8988T (cell line): Measurements from ENCODE around the gene TARS2.

ENCODE experiments used
- DNase-seq: peaks from one replicate; pipeline ENCODE4 v3.0.0; 2011

The TARS2 gene

GRCh38 chr1:150511551-150511950 is 24.3 kb downstream of the TARS2 start:
- DNase-seq = no peak

DNA sequence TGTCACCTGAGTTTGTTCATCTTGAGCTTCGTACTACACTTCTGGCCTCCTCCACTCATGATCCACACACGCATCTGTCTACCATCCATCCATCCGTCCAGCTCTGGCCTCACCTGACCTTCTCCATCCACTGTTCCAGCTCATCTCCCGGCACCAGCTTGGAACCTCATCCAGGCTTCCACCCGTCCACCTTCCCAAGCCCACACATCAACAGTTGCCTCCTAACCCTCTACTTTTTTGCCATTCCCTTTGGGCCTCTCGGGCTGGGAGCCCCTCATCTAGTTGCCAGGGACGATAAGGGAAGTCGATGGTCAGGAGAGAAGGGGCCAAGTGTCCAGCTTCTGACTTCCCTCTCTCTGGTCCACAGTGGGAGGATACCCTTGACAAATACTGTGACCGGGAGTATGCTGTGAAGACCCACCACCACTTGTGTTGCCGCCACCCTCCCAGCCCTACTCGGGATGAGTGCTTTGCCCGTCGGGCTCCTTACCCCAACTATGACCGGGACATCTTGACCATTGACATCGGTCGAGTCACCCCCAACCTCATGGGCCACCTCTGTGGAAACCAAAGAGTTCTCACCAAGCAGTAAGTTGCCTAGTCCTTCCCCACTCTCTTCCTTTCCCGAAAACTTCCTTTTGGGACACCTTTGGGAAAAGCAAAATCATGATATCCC is 24.9 kb downstream of the TARS2 start:
- DNase-seq = no peak

- DNase-seq = no peak
Observed at GRCh38 chr1:150512846-150513245, 25.6 kb downstream of the TARS2 start.

- no peak for DNase-seq
Observed at GRCh38 chr1:150513351-150513791, 26.2 kb downstream of the TARS2 start.

DNA sequence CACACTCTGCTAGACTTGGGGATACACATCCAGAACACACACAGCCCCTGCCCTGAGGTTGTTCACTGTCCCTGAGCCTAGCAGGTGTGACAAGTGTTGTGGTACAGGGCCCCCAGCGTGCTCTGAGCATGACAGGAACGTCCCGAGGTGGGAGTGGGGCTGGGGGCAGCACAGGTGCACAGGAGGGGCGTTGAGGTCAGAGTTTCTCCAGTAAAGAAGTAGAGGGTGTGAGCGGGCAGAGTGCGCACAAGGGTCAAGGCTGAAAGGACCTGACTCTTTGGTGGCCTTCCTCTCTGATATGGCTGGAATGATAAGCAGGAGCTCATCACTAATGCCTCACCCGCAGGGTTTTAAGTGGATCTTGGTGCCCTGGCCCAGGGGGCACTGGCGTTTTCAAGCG is 27.0 kb downstream of the TARS2 start:
- DNase-seq = no peak

- peak; percentile 39 for DNase-seq
Observed at GRCh38 chr1:150514913-150515327, 27.7 kb downstream of the TARS2 start.

GRCh38 chr1:150515328-150516049 is 28.3 kb downstream of the TARS2 start, which contains the start of gene FALEC:
Gene FALEC, plus strand, starts transcription at chr1:150515752.
- peak; percentile 88 for DNase-seq

DNA sequence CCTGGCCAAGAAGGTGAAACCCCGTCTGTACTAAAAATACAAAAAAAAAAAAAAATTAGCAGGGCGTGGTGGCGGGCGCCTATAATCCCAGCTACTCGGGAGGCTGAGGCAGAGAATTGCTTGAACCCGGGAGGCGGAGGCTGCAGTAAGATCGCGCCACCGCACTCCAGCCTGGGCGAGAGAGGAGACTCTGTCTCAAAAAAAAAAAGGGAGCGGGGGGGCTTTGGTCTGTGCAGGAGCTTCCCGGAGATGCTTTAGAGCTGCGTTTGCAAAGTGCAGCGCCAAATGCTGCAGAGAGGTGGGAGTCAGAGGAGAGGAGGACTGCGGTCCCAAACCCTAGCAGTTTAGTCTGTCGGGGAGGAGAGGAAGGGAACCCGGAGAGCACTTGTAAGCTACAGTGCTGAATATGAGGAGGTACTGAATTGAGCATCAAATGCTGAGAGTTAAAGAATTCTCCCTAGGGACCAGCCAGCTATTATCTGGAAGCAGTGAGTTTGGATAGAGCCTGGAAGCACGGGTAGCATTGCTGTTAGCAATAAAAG is 28.9 kb downstream of the TARS2 start:
- no peak for DNase-seq

GRCh38 chr1:150516616-150517015 is 29.4 kb downstream of the TARS2 start:
- DNase-seq = no peak

GRCh38 chr1:150521196-150521968 is 34.2 kb downstream of the TARS2 start:
- DNase-seq = no peak

DNA sequence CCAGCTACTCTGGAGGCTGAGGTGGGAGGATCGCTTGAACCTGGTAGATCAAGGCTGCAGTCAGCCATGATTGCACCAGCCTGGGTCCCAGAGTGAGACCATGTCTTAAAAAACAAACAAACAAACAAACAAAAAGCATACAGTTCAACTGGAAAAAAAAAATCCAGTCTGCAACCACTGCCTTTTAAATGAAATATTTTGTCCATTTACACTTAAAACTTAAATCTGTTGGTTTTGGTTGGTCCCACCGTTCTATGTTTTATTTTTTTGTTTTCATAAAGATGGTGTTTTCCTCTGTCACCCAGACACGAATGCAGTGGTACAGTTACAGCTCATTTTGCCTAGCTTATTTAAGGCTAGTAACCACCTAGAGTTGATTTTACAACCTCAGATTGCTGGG is 38.1 kb downstream of the TARS2 start:
- DNase-seq = no peak

DNA sequence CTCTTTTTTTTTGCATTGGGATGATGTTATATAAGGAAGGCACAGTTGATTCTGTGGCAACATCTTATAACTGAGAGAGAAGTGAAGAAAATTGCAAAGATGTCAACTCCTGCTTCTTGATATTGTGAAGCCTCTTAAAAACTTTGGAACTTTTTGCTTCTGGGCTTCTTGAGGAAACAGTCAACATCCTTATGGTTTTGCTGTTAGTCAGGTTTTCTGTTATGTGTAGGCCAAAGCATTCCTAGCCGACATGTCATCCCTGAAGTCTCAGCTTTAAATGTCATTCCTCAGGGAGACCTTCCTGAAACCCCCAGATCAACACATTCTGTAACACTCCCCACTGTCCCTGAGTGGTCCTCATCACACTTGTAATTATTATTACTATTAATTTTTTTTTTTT is 41.0 kb downstream of the TARS2 start:
- no peak for DNase-seq

GRCh38 chr1:150529017-150529416 is 41.8 kb downstream of the TARS2 start:
- no peak for DNase-seq

DNA sequence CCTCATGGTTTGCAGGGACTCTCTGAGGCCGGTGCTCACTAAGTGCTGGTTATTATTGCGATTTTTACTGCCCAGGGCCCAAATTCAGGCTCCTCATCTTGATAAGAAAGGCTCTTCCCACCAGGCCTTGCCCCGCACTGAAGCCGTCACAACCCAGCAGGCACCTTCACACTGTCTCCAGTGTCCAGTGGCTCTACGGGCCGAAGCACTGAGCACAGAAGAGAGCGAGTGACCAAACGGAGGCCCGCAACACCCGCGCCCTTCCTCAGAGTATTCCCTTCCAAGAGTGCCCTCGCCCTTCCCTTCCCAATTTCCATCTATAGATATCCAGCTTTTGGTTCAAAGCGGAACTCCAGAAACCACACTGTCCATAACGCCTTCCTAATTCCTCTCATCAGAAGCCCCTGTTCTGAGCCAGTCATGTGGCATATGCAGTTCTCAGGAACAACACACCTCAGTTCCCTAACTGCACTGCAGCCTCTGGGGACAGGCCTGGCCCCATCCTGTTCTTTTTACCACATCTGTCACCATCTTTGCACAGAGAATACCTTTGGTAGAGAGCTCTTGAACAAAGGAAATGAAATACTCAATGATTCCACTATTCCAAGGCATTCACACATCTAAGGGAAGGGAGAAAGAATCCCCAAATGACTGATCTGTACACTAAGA is 43.4 kb downstream of the TARS2 start:
- DNase-seq = no peak

DNA sequence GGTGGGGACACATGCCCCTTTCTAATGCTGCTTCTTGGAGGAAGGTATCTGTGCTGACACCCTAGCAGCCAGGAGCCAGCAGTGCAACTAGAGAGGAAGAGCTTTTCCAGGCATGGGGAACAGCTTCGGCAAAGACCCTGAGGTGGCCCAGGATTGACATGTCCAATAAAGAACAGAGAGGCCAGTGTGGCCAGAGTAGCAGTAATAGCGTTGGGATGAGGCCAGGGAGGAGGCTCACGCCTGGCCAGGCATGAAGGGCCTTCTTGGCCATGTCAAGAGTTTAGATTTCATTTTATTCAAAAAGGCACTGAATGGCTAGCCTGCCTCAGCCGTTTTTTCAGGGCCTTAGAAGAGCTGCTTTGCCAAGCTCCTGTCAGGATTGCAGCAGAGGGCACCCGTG is 45.6 kb downstream of the TARS2 start:
- no peak for DNase-seq

DNA sequence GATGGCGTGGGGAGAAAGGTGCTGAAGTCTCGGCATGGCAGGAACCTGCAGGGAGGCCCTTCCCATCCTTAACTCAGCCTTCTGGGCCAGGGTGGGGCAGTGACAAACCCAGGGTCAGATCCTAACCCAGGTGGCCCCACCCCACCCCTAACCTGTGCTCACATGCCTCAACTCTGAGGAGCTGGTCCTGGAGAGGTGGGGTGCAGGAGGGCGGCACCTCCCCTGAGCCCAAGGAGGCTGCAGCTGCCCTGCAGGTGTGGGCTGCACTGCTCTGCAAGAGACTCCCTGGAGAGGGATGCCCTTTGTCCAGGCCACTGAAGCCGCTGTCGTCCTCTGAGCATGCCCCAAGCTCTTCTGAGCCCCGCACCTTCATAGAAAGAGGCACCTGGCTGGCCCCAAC is 46.8 kb downstream of the TARS2 start:
- DNase-seq = no peak

DNA sequence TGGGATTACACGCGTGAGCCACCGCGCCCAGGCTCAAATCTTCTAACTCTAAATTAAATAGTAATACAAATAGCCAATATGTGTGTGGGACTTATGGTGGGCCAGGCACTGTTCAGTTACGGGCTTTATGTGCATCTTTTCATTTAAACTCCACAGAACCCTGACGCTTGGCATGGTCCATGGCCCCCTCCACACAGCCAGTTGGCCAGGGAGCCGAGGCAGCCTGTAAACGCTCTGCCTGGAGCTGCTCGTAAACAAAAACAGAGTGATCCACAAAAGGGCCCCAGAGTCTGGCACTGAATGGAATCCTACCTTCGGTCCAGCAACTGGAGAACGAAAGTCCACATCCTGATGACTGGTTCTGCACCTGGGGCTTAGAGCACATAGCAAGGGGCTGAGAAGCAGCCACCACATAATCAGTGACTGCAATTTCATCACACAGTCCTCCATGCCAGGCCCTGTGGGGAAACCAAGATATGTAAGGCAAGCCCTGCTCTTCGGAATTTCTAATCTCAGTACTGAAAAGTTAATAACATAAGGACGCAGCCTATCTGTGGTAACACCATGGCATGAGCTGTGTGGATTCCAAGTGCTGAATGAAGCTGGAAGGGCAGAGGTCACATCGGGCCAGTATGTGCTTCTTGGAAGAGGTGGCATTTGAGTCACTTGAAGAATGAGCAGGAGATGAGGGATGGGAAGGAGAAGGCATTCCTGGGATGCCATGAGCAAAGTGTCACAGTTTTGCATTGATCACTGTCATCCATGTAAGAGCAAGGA is 48.5 kb downstream of the TARS2 start:
- no peak for DNase-seq

DNA sequence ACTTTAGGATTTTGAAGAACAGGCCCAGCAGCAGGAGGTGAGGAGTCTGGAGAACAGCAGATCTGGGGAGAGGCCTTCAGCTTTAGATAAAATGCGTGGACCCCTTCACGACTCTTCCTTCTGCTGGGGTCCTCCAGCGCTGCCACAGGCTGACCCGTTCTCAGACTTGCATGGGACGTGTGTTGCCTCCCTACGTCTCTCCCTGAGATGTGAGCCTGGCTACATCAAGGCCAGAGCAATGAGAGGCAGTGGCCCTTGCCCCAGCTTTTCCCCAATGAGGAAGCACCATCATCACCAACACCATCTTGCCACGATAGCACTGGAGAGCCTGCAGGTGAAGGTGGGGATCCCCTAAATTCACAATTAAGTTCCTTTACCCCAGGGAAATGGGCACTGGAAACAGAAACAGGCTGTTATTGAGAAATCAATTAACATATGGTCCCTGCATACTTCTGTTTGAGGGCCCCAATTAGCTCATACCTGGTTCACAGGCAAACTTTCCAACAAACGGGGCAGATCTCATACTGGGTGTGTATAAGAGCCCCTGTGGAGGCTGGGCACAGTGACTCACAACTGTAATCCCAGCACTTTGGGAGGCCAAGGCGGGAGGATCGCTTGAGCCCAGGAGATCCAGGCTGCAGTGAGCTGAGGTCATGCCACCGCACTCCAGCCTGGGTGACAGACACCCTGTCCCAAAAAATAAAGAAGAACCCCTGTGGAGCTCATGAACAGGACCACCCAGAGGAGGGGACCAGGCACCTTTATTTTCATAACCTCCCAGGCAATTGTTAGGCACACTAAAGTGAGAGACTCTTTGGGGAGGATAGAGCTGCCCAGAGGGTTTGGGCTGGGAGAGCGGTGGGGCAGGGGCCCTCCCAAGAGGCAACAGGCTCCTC is 49.9 kb downstream of the TARS2 start:
- DNase-seq = no peak

GRCh38 chr1:150537732-150538684 is 50.8 kb downstream of the TARS2 start:
- no peak for DNase-seq
